ENCODE results near the gene IFT22.
"Not testable (repeated sequence)": the region's sequence is repeated elsewhere in the genome, so short reads cannot be mapped to it uniquely, and the experiment has no call there.

The IFT22 gene

GRCh38 chr7:101277155-101277554 lies 44.5 kb downstream of the IFT22 start:
- no peak for DNase-seq (ENCODE audit: low spot score)

- no peak for DNase-seq (ENCODE audit: low spot score)
These were observed 48.4 kb downstream of the IFT22 start for GRCh38 chr7:101273206-101273605.

GRCh38 chr7:101271021-101271420 lies 50.6 kb downstream of the IFT22 start:
- no peak for DNase-seq (ENCODE audit: low spot score)

GRCh38 chr7:101269664-101270063 lies 51.9 kb downstream of the IFT22 start:
- DNase-seq (ENCODE audit: low spot score) = no peak

GRCh38 chr7:101265622-101266516 lies 55.7 kb downstream of the IFT22 start:
- DNase-seq (ENCODE audit: low spot score) = no peak

GRCh38 chr7:101264102-101264706 lies 57.4 kb downstream of the IFT22 start:
- not testable (repeated sequence) for DNase-seq (ENCODE audit: low spot score)
